C4-2B (cell line): ENCODE data around the gene NLGN3.

Source experiments
- H3K27ac ChIP-seq: fragments of 450-650 bp; 2 replicates; pipeline ENCODE4 v1.5.1; 2017
- ZFX ChIP-seq: fragments of 450-650 bp; IDR thresholded peaks from 2 replicates; pipeline ENCODE4 v1.6.1; 2017
- TF ChIP-seq, protein P1 (sequence below): fragments of 450-650 bp; conservative IDR thresholded peaks from 2 replicates; pipeline ENCODE4 v1.5.1; 2017; ENCODE audit warnings: mild to moderate bottlenecking

Gene NLGN3

DNA sequence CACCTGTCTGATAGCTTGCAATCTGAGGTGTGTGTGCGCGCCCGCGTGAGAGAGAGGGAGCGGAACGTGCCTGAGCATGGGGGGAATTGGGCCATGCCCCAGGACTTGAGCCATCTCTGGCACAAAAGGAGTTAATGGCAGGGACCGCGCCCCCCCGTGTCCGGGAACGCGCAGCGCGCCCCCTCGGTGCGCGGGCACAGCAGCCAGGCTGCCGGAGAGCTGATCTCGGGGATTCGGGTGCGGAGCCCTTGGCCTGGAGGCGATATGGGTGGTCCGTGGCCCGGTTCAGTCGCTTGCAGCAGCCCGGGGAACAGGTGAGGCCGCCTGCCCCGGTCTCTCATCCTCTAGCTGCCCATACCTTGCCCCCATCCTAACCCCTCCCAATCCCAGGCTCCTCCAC, at the start of gene NLGN3:
TSS of gene NLGN3 (plus strand) at position 191 of the 400 bp plus-strand sequence. CDS start 2,909 bp downstream, outside the sequence.
- no peak for TF ChIP-seq ZFX
- peak within 1 kb of the TSS; percentile 8; the same call in 1 of the 2 replicates for H3K27ac ChIP-seq

DNA sequence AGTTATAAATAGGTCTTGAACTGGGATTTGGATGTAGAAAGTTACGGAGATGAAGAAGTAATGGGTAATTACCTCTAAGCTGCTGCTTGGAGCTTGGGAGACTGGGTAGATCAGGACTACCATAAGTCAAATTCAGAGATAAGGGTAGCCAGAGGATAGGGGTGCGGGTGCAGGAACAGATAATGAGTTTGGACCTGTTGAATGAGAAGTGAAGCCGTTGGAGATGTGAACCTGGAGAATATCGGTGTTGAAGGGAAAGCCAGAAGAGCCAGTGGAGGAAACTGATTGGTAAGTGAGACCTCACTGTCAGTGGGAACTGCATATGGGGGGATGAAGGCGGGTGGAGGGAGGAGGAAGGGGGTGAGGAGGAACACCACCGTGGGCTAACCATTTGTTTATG, 49.6 kb upstream of the NLGN3 start:
- TF ChIP-seq, protein P1, sequence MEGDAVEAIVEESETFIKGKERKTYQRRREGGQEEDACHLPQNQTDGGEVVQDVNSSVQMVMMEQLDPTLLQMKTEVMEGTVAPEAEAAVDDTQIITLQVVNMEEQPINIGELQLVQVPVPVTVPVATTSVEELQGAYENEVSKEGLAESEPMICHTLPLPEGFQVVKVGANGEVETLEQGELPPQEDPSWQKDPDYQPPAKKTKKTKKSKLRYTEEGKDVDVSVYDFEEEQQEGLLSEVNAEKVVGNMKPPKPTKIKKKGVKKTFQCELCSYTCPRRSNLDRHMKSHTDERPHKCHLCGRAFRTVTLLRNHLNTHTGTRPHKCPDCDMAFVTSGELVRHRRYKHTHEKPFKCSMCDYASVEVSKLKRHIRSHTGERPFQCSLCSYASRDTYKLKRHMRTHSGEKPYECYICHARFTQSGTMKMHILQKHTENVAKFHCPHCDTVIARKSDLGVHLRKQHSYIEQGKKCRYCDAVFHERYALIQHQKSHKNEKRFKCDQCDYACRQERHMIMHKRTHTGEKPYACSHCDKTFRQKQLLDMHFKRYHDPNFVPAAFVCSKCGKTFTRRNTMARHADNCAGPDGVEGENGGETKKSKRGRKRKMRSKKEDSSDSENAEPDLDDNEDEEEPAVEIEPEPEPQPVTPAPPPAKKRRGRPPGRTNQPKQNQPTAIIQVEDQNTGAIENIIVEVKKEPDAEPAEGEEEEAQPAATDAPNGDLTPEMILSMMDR: no peak
- TF ChIP-seq ZFX: no peak
- peak overlapping the region; percentile 46 for H3K27ac ChIP-seq

DNA sequence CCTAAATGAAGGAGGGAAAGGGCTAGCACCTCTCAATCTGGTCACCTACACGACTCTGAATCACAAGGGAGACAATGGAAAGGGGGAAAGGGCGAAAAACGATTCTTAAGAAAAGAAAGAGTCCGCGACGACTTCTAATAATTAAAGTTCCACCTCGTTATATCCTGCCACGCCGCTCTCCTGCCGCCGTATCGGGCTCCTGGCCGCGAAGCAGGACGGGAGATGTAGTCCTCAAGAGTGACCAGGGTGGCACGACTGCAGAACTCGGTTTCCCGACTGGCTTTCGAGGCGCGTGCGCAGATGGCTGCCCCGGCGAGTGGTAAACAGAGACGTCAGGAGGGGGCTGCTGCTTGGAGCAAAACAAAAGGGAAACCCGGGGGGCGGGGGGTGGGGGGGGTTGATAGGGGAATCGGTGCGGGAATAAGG, 49.1 kb upstream of the NLGN3 start, which contains the start of gene FOXO4:
TSS of gene FOXO4 (plus strand) at position 297 of the 426 bp plus-strand sequence. CDS start 678 bp downstream, outside the sequence.
- H3K27ac ChIP-seq: peak within 1 kb of the TSS; percentile 46
- no peak for TF ChIP-seq ZFX

DNA sequence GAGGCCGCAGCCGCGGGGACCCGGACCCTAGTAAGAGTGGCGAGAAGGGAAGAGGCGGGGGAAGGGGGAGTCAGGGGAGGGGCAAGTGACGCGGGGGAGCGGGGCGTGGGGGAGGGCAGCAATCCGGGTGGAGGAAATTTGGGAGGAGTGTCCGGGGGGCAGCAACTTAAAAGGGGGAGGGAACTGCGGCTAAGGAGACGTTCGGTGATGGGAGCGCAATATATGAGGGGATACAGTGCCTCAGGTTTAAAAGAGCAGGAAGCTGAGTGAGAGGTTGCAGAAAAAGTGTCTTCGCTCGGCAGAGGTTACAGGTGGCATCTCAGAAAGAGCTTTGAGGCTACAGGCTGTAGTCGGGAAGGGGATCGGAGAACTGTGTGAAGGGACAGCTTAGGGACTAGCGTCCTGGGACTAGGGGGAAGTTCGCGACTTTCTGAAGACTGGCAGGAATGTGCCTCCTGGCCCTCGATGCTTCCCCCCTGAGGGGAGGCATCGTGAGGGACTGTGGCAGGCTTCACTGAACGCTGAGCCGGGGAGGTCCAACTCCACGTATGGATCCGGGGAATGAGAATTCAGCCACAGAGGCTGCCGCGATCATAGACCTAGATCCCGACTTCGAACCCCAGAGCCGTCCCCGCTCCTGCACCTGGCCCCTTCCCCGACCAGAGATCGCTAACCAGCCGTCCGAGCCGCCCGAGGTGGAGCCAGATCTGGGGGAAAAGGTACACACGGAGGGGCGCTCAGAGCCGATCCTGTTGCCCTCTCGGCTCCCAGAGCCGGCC, 48.5 kb upstream of the NLGN3 start:
- H3K27ac ChIP-seq: peak overlapping the region; percentile 46
- TF ChIP-seq ZFX: no peak
- TF ChIP-seq, protein P1: no peak

DNA sequence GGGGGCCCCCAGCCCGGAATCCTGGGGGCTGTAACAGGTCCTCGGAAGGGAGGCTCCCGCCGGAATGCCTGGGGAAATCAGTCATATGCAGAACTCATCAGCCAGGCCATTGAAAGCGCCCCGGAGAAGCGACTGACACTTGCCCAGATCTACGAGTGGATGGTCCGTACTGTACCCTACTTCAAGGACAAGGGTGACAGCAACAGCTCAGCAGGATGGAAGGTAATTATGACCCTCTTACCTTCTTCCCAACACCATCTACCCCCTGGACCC, 47.9 kb upstream of the NLGN3 start:
- peak overlapping the region; percentile 46 for H3K27ac ChIP-seq
- TF ChIP-seq ZFX: no peak
- TF ChIP-seq, protein P1: no peak

DNA sequence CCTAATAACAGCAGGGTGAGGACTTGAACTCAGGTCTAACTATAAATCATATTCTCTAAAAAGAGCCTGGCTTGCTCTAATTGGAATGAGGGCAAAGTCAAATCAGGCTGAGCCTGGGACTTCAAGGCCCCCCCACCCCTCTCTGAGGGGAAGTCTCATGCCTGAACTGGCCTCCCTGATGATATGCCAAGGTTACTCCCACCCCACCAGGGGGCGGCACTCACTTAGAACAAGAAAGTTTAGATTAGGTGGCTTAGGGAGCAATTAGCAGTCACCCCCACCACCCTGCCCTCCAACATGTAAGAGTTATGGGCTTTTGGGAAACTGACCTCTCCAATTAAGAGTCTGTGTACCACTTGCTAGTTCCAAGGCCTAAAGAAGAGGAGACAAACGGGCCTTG, 46.3 kb upstream of the NLGN3 start:
- no peak overlapping the region for H3K27ac ChIP-seq
- TF ChIP-seq ZFX: no peak
- TF ChIP-seq, protein P1: peak; percentile 39

DNA sequence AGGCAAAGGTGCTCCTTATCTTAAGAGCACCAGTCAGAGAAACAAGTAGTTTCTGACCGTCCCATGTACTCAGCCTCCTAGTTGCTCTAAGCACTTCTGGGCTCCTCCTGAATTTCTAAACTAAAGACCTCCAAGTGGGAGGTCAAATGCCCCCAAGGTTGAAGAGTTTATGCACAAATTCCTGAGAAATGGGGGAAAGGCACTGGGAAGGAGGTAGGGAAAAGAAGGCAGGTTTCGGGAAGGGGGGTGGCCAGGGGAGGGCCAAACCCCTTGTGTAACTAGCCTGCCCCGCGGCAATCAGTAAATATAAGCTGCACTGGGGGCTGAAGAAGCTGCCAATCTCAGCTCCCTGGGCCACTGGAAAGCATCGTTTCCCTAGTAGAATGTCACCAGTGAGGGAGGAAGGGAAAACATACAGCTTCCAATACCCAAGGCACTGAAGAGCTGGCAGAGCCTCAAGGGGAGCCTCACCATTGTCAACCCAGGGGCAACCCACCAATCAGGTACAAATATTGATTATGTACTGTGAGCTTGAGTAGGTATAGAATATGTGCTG, 45.6 kb upstream of the NLGN3 start:
- TF ChIP-seq, protein P1: no peak
- no peak for TF ChIP-seq ZFX
- no peak overlapping the region for H3K27ac ChIP-seq

DNA sequence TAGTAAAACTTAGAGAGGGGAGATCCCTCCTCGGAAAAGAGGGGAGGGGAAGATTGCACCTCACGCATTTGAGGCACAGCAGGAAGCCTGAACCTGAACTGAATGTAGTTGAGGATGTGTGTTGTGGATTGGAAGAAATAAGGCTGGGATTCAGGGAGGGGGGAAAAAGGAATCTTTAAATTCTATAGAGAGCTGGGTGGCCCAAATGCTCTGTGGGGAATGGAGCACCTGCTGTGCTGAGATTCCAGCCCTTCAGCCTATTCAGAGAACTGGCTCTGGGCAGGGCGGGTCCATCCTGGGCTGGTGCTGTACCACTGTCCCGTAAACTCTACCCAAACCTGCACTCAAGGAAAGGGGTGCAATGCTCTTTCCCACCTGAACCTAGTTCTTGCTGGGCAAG, 44.9 kb upstream of the NLGN3 start:
- no peak overlapping the region for H3K27ac ChIP-seq
- TF ChIP-seq ZFX: no peak
- TF ChIP-seq, protein P1: no peak
